Activated CD4-positive, alpha-beta T cell treated with anti-CD3 and anti-CD28 coated beads for 36 hours (primary cell): ENCODE data around the gene XRCC4. TPM values are rescaled to one million over a fixed set of nuclear protein-coding genes. Genes with fewer than 3 reads are reported as not detected.

Experiments
- ATAC-seq: fragments of 200-7000 bp; cut with Tn5 transposase; one replicate; pipeline ENCODE4 v1.10.0; 2021; ENCODE audit warnings: mild to moderate bottlenecking, moderate library complexity
- CTCF ChIA-PET: fragments of 350-600 bp; sonication (Branson Sonifier 250); formaldehyde crosslinking; loops from one replicate; lab custom pipeline; 2021; ENCODE audit warnings: antibody characterized with exemption; lab: Charles Lee
- POLR2A ChIA-PET: fragments of 350-600 bp; sonication (Branson Sonifier 250); formaldehyde crosslinking; loops from one replicate; lab custom pipeline; 2021; ENCODE audit warnings: antibody characterized with exemption, inconsistent platforms; lab: Charles Lee
- DNase-seq: peaks from one replicate; pipeline ENCODE4 v3.0.0-alpha.2; 2020
- H3K27ac Mint-ChIP-seq: one replicate; pipeline ENCODE4 v1.8.0; 2021; ENCODE audit warnings: mixed read lengths
- H3K27me3 Mint-ChIP-seq: one replicate; pipeline ENCODE4 v1.8.0; 2021; ENCODE audit warnings: mixed read lengths
- H3K36me3 Mint-ChIP-seq: one replicate; pipeline ENCODE4 v1.8.0; 2021; ENCODE audit warnings: low read depth, mixed read lengths
- H3K4me1 Mint-ChIP-seq: one replicate; pipeline ENCODE4 v1.8.0; 2021; ENCODE audit warnings: mixed read lengths
- H3K4me3 Mint-ChIP-seq: one replicate; pipeline ENCODE4 v1.8.0; 2021; ENCODE audit warnings: mild to moderate bottlenecking, moderate library complexity, mixed read lengths
- H3K9me3 Mint-ChIP-seq: one replicate; pipeline ENCODE4 v1.8.0; 2021; ENCODE audit warnings: low read depth, mixed read lengths
- intact Hi-C, 2 experiments: fragments of 100-400 bp; cut with DNase I in 1 of 2; cut with micrococcal nuclease in 1 of 2; formaldehyde crosslinking; loops; one replicate each; pipeline versions ENCODE4 v1.14.2 to v1.15.1; 2022 to 2024; cut with DNase I, micrococcal nuclease
- total RNA-seq, 2 experiments: library from RNA; stranded (reverse); gene quantifications; one replicate each; pipeline ENCODE4 v1.2.3, GENCODE V29; 2021

The XRCC4 gene
- total RNA-seq, 2 experiments from 2014 or later, result 13.7 to 16.9 TPM

GRCh38 chr5:83376461-83376860 lies 299.1 kb downstream of the XRCC4 start:
- ChIA-PET POLR2A (no interaction called here), CTCF (no interaction called here)
- H3K36me3 Mint-ChIP-seq, result no peaks in the 10 kb centered on the region
- no peaks in the 10 kb centered on the region for H3K9me3 Mint-ChIP-seq
- no peaks in the 10 kb centered on the region for H3K4me1 Mint-ChIP-seq
- intact Hi-C loops, result no loop called here
- DNase-seq (no peak), ATAC-seq (no peak)
- H3K27ac Mint-ChIP-seq, result no peak overlapping the region
- H3K27me3 Mint-ChIP-seq, result no peaks in the 10 kb centered on the region
- H3K4me3 Mint-ChIP-seq, result no peak overlapping the region

DNA sequence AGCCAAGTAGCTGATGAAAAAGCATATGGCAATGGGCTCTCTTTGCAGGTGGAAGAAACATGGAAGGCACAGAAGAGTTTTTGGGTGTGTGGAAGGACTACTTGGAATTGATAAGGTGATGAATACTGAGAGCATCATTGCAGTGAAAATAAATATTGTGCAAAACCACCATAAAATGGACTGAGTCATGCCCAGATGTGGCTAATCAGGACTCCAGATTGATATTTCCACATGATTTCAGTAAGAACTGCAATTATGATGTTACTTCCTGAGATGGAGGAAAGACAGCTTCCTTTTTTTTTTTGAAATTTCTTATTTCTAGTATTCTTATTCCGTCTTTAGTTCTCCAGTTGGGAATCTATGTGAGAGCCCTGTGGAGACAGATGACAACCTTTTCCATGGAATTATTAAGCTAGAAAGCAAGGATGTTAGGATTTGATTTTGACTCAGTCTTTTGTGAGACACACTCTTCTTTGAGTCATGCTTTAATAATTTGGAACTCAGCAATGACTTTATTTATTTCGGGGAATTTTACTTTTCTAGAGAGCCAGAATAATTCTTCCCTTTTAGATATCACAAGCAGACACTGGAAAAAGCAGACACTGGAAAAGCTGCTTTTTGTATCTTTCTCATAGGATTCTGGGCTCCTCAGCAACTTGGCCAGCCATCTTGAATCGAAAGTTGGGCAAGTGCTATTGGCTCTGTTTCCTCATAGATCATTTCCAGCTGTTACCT lies 300.0 kb downstream of the XRCC4 start:
- DNase-seq (no peak), ATAC-seq (no peak)
- H3K9me3 Mint-ChIP-seq, result no peaks in the 10 kb centered on the region
- intact Hi-C loops, result no loop called here
- no peak overlapping the region for H3K4me3 Mint-ChIP-seq
- H3K4me1 Mint-ChIP-seq, result no peaks in the 10 kb centered on the region
- H3K27me3 Mint-ChIP-seq, result no peaks in the 10 kb centered on the region
- no peak overlapping the region for H3K27ac Mint-ChIP-seq
- H3K36me3 Mint-ChIP-seq, result no peaks in the 10 kb centered on the region
- POLR2A ChIA-PET, result no interaction called here
- CTCF ChIA-PET, result no interaction called here

DNA sequence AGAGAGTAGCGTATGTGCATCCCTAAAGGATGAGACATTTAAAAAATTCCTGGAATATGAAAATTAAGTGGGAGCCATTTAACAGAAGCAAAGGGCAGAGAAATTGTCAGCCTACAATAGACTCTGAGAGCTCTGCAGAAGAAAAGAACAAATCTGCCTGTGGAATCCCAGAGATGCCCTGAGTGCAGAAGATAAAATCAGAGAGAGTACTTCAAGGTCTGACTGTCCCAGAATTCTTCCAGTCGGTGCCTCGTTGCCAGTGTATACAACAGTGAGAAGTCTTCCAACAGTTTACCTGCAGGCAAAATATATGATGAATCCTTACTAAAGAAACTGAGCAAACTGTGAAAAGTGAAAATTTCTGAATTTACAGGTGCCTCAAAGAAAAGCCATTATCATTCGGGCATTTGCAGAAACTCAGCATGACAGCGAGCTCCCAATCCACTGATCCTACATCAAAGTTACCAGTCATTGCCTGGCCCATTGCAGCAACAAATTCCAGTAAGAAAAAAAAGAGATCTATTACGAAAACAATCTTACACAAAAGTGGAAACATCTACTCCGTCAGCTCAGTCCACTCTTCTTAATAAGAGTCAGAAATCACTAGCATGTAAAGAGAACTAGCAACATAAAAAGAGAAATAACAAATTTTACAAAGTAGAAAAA lies 301.4 kb downstream of the XRCC4 start:
- Mint-ChIP-seq H3K4me3 (no peak overlapping the region), H3K4me1 (no peaks in the 10 kb centered on the region), H3K36me3 (no peaks in the 10 kb centered on the region), H3K27me3 (no peaks in the 10 kb centered on the region), H3K27ac (no peak overlapping the region), H3K9me3 (peaks cover 4% of the 10 kb centered on the region)
- CTCF ChIA-PET, result no interaction called here
- ATAC-seq (no peak), DNase-seq (no peak)
- intact Hi-C loops, result no loop called here
- POLR2A ChIA-PET, result no interaction called here

DNA sequence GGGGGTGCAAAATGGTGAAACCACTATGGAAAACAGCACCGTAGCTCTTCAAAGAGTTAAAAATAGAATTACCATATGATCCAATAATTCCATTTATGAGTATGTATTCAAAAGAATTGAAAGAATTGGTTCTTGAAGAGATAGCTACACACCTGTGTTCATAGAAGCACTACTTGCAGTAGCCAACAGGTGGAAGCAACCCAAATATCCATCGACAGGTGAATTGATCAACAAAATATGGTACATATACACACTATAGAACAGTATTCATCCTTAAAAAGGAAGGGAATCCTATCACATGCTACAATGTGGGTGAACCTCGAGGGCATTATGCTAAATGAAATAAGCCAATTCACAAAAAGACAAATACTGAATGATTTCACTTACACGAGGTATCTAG lies 308.5 kb downstream of the XRCC4 start:
- ChIA-PET POLR2A (no interaction called here), CTCF (no interaction called here)
- Mint-ChIP-seq H3K27ac (no peak overlapping the region), H3K9me3 (peaks cover 4% of the 10 kb centered on the region), H3K4me3 (no peak overlapping the region), H3K36me3 (no peaks in the 10 kb centered on the region), H3K4me1 (no peaks in the 10 kb centered on the region), H3K27me3 (no peaks in the 10 kb centered on the region)
- intact Hi-C loops, result no loop called here
- DNase-seq (no peak), ATAC-seq (no peak)

DNA sequence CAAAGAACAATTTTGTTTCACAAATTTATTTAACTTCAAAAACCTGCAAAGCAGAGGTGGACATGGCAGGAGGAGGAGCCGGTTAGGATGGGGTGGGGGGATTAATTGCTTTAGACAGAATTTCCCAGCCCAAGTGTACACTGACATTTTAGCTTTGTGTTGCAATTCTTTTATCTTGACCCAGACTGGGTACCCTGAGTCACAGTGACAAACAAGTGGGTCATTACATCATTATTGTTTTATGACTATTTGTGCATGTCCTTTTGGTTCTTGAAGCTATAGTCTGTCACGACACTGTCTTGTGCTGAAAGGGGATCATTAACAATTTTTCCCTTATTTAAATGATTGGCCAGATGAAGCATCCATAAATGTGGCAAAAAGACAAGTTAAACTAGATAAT lies 309.7 kb downstream of the XRCC4 start:
- CTCF ChIA-PET, result interaction anchor here (0.9 kb wide), 1 partner anchor 11 kb away, joined by 3 read pairs; no protein-coding TSS in a partner anchor
- ATAC-seq, result no peak
- Mint-ChIP-seq H3K4me3 (no peak overlapping the region), H3K27ac (no peak overlapping the region), H3K9me3 (peaks cover 4% of the 10 kb centered on the region), H3K4me1 (no peaks in the 10 kb centered on the region), H3K27me3 (no peaks in the 10 kb centered on the region), H3K36me3 (no peaks in the 10 kb centered on the region)
- POLR2A ChIA-PET, result no interaction called here
- intact Hi-C loops, result no loop called here
- no peak for DNase-seq

DNA sequence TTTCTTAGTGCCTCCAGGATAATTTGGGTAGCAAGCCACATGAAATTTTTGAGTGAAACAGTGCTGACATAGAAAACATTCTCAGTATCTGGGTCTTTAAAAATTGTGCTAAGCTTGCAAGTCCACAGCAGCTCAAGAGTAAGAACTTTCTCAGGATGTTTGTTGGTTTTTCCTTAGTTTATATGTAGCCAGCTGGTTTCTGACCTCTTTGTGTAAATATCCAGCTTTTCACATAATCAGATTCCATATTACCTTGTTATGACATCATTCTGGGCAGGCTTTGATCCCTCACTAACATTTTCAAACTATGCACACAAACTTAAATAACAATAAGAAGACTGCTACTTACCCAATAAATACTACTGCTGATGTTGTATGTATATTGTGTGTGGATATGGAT lies 311.3 kb downstream of the XRCC4 start:
- H3K27ac Mint-ChIP-seq, result no peak overlapping the region
- no peaks in the 10 kb centered on the region for H3K27me3 Mint-ChIP-seq
- no peaks in the 10 kb centered on the region for H3K9me3 Mint-ChIP-seq
- ATAC-seq (no peak), DNase-seq (no peak)
- H3K36me3 Mint-ChIP-seq, result no peaks in the 10 kb centered on the region
- ChIA-PET CTCF (interaction anchor here (1.8 kb wide), 1 partner anchor 41 kb away, joined by 5 read pairs; no protein-coding TSS in a partner anchor), POLR2A (no interaction called here)
- intact Hi-C loops, result no loop called here
- no peak overlapping the region for H3K4me3 Mint-ChIP-seq
- H3K4me1 Mint-ChIP-seq, result no peaks in the 10 kb centered on the region

- intact Hi-C loops, result no loop called here
- Mint-ChIP-seq H3K27me3 (no peaks in the 10 kb centered on the region), H3K4me3 (no peak overlapping the region), H3K27ac (no peak overlapping the region), H3K4me1 (no peaks in the 10 kb centered on the region), H3K36me3 (no peaks in the 10 kb centered on the region), H3K9me3 (no peaks in the 10 kb centered on the region)
- ATAC-seq, result no peak
- DNase-seq, result no peak
- ChIA-PET POLR2A (no interaction called here), CTCF (interaction anchor here (0.7 kb wide), 1 partner anchor 12 kb away, joined by 4 read pairs; no protein-coding TSS in a partner anchor)
These were observed 315.6 kb downstream of the XRCC4 start for GRCh38 chr5:83392766-83393503.

GRCh38 chr5:83393504-83393866 lies 316.1 kb downstream of the XRCC4 start:
- Mint-ChIP-seq H3K36me3 (no peaks in the 10 kb centered on the region), H3K4me1 (no peaks in the 10 kb centered on the region), H3K4me3 (no peak overlapping the region), H3K27me3 (no peaks in the 10 kb centered on the region), H3K27ac (no peak overlapping the region), H3K9me3 (no peaks in the 10 kb centered on the region)
- POLR2A ChIA-PET, result no interaction called here
- ATAC-seq (no peak), DNase-seq (no peak)
- intact Hi-C loops, result no loop called here
- CTCF ChIA-PET, result interaction anchor here (0.7 kb wide), 1 partner anchor 12 kb away, joined by 4 read pairs; no protein-coding TSS in a partner anchor

- POLR2A ChIA-PET, result no interaction called here
- H3K27ac Mint-ChIP-seq, result no peak overlapping the region
These were observed 316.8 kb downstream of the XRCC4 start for GRCh38 chr5:83394190-83394589.

GRCh38 chr5:83396662-83397061 lies 319.3 kb downstream of the XRCC4 start:
- H3K36me3 Mint-ChIP-seq, result no peaks in the 10 kb centered on the region
- no peak overlapping the region for H3K27ac Mint-ChIP-seq
- ChIA-PET CTCF (interaction anchor here (0.7 kb wide), 1 partner anchor 198 kb away, joined by 4 read pairs; no protein-coding TSS in a partner anchor), POLR2A (no interaction called here)
- no peak for DNase-seq
- no peak for ATAC-seq
- H3K27me3 Mint-ChIP-seq, result no peaks in the 10 kb centered on the region
- peaks cover 2% of the 10 kb centered on the region for H3K4me1 Mint-ChIP-seq
- intact Hi-C loops, result no loop called here
- no peak overlapping the region for H3K4me3 Mint-ChIP-seq
- no peaks in the 10 kb centered on the region for H3K9me3 Mint-ChIP-seq

More at GRCh38 chr5:83394190-83394589, 316.8 kb downstream of the XRCC4 start:
- Mint-ChIP-seq H3K9me3 (no peaks in the 10 kb centered on the region), H3K27me3 (no peaks in the 10 kb centered on the region), H3K36me3 (no peaks in the 10 kb centered on the region), H3K4me1 (no peaks in the 10 kb centered on the region), H3K4me3 (no peak overlapping the region)
- intact Hi-C loops, result no loop called here
- CTCF ChIA-PET, result no interaction called here
- ATAC-seq (no peak), DNase-seq (no peak)

DNA sequence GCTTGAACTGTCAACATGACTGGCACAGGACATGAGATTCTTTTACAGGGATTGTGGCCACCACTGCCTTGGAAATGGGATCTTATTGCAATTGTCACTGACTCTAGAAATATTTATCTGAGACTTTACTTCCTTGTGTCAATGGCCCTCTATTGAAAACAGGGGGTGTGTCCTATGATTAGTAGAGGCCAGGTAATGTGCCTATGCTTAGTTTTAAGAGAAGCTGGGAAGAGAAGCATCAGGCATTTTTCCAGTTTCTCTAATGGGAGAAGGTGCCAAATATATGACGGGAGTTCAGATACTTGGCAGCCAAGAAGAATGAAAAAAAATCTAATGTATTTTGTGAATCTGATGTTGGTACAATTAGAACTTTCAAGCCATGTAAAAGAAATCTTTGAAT lies 320.3 kb downstream of the XRCC4 start:
- ATAC-seq (no peak), DNase-seq (no peak)
- Mint-ChIP-seq H3K36me3 (no peaks in the 10 kb centered on the region), H3K4me1 (peaks cover 2% of the 10 kb centered on the region), H3K9me3 (no peaks in the 10 kb centered on the region), H3K27ac (no peak overlapping the region), H3K4me3 (no peak overlapping the region), H3K27me3 (no peaks in the 10 kb centered on the region)
- ChIA-PET POLR2A (no interaction called here), CTCF (interaction anchor here (1.4 kb wide), 1 partner anchor 10 kb away, joined by 3 read pairs; no protein-coding TSS in a partner anchor)
- intact Hi-C loops, result no loop called here
